COLO668 (cell line): ENCODE results near the gene MCOLN1.
"Not testable (repeated sequence)": the region's sequence is repeated elsewhere in the genome, so short reads cannot be mapped to it uniquely, and the experiment has no call there.

Experiments used
- DNase-seq: peaks from one replicate; lab custom pipeline; 2025; ENCODE audit not compliant: unreplicated experiment; lab: John Stamatoyannopoulos, UW

The MCOLN1 gene

DNA sequence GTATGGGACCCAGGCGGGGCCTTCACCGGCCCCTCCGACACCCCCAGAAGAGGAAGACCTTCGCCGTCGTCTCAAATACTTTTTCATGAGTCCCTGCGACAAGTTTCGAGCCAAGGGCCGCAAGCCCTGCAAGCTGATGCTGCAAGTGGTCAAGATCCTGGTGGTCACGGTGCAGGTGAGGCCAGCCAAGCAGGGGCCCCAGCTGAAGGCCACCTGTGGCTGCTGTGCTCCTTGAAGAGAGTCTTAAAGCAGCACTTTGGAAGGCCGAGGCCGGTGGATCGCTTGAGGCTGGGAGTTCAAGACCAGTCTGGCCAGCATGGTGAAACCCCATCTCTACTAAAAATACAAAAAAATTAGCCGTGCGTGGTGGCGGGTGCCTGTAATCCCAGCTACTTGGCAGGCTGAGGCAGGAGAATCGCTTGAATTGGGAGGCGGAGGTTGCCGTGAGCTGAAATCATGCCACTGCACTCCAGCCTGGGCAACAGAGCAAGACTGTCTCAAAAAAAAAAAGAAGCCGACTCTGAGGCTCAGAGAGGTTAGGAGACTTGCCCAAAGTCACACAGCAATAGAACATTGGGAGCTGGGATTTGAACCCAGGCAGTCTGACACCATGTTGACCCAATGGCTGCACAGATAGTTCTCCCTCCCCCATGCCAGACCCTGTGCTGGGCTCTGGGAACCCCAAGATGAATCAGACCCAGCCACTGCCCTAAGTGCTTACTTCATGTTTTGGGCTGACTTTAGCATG, 2.7 kb downstream of the MCOLN1 start:
- DNase-seq = no peak

DNA sequence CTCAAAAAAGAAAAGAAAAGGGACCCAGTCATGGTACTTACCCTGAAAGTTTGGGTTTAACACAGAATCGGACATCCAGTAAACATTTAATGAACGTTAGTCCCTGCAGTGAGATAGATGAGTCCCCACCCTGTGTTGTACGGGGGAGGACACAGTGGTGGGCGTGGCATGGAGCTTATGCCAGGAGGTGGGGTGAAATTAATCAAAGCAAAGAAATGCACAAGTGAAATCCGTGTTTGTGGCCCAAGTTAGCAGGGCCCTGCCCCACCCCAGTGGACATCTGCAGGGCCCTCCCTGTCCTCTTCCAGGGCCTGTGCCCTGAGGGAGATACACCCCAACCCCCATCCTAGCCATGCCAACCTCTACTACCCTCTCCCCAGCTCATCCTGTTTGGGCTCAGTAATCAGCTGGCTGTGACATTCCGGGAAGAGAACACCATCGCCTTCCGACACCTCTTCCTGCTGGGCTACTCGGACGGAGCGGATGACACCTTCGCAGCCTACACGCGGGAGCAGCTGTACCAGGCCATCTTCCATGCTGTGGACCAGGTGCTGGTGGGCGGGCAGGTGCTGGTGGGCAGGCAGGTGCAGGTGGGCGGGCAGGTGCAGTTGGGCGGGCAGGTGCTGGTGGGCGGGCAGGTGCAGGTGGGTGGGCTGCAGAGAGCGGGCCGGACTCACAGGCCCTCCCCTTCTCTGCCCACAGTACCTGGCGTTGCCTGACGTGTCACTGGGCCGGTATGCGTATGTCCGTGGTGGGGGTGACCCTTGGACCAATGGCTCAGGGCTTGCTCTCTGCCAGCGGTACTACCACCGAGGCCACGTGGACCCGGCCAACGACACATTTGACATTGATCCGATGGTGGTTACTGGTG, 3.9 kb downstream of the MCOLN1 start:
- no peak for DNase-seq

GRCh38 chr19:7527516-7528191, 5.2 kb downstream of the MCOLN1 start:
- no peak for DNase-seq

- DNase-seq = no peak
Measured at GRCh38 chr19:7528192-7528519, 5.7 kb downstream of the MCOLN1 start.

- DNase-seq = no peak
Measured at GRCh38 chr19:7528522-7529245, 6.3 kb downstream of the MCOLN1 start.

DNA sequence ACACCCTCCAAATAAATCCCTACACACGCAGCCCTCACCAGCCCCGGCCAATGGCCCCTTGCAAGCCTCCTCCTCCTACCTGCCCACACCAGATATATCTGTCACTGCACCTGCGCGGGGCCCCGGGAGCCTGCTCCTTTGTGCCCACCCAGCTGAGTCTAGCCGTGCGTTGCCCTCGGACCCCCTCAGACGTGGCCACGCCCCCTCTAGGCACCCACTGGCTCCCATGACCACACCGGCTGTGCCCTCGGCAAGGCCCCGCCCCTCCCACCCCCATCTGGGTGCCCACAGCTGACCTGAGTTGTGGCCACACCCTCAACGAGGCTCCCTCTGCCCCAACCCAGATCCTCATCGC, 6.8 kb downstream of the MCOLN1 start:
- DNase-seq = no peak

- no peak for DNase-seq
Measured at GRCh38 chr19:7529610-7530490, 7.4 kb downstream of the MCOLN1 start.

DNA sequence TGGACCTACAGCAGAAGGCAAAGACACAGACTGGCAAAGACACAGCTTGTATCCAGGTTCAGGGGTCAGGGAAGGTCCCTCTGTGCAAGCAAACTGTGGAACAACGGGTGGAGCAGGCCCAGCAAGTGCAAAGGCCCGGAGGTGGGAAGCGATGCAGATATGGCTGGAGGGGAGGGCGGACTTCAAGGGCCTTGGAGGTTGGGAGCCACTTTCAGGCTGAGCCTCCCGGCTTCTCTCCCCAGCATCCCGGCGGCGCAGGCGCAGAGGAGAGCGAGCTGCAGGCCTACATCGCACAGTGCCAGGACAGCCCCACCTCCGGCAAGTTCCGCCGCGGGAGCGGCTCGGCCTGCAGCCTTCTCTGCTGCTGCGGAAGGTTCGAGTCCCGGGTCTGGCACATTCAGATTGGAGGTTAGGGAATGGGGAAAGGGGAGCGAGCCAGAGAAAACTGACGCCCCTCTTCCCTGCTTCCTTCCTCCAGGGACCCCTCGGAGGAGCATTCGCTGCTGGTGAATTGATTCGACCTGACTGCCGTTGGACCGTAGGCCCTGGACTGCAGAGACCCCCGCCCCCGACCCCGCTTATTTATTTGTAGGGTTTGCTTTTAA, 11.0 kb downstream of the MCOLN1 start:
- DNase-seq = no peak

GRCh38 chr19:7533925-7534480, 11.6 kb downstream of the MCOLN1 start:
- DNase-seq = peak; percentile 88

- peak; percentile 43 for DNase-seq
Measured at GRCh38 chr19:7534531-7535046, 12.2 kb downstream of the MCOLN1 start.

GRCh38 chr19:7535047-7535997, 12.9 kb downstream of the MCOLN1 start, which contains the start of gene PNPLA6:
TSS of gene PNPLA6 (plus strand) at chr19:7535717. CDS start at chr19:7535789, 72 bp downstream.
- DNase-seq = peak; percentile 94

- DNase-seq = no peak
Measured at GRCh38 chr19:7535998-7536695, 13.7 kb downstream of the MCOLN1 start.

DNA sequence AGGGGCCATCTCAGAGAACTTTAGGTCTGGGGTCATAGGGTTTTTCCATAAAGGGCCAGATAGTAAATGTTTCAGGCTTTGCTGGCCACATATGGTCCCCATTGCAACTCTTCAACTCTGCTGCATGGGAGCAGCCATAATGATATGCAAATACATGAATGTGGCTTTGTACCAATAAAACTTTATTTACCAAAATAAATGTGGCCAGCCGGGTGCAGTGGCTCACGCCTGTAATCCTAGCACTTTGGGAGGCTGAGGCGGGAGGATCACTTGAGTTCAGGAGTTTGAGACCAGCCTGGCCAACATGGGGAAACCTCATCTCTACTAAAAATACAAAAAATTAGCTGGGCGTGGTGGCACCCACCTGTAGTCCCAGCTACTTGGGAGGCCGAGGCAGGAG, 16.6 kb downstream of the MCOLN1 start:
- not testable (repeated sequence) for DNase-seq

- no peak for DNase-seq
Measured at GRCh38 chr19:7539827-7540425, 17.5 kb downstream of the MCOLN1 start.

- no peak for DNase-seq
Measured at GRCh38 chr19:7540761-7541474, 18.5 kb downstream of the MCOLN1 start.

GRCh38 chr19:7541475-7541824, 19.0 kb downstream of the MCOLN1 start:
- DNase-seq = no peak
